ENCODE measurements around the gene UPK3BL2. TPM values are rescaled to one million over a fixed set of nuclear protein-coding genes. Genes with fewer than 3 reads are reported as not detected.
"Not testable (repeated sequence)": the region's sequence is repeated elsewhere in the genome, so short reads cannot be mapped to it uniquely, and the experiment has no call there.

Gene UPK3BL2
- total RNA-seq, 1 experiment from 2014 or later = 2.3 TPM

DNA sequence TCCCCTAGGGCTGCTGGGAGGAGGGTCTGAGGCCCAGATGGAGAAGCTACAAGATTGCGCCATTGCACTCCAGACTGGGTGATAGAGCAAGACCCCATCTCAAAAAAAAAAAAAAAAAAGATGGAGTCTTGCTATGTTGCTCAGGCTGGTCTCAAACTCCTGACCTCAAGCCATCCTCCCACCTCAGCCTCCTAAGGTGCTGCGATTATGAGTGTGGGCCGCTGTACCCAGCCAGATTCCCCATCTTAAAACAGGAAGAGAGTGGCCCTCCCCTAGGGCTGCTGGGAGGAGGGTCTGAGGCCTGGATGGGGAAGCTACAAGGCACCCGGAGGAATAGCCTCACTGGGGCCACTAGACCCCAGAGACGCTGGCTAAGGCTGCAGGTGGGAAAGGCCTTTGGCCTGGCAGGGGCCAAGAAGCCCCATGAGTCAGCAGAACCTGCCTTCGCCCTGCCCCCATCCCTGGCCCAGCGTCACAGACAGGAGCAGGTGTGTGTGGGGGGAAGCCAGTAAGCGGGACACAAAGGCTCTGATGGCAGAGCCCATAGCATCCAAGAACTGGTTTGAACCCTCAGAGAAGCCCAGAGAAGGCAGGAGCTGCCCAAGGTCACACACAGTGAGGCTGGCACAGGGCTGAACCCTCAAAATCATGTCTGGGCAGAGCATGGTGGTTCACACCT, 35.9 kb downstream of the UPK3BL2 start:
- in situ Hi-C loops (cut with HindIII; ENCODE audit: low pct_unique_long_range_greater_than_20kb, low sequenced_read_pairs); DNase-seq (ENCODE audit: low read depth, low spot score): not testable (repeated sequence)

DNA sequence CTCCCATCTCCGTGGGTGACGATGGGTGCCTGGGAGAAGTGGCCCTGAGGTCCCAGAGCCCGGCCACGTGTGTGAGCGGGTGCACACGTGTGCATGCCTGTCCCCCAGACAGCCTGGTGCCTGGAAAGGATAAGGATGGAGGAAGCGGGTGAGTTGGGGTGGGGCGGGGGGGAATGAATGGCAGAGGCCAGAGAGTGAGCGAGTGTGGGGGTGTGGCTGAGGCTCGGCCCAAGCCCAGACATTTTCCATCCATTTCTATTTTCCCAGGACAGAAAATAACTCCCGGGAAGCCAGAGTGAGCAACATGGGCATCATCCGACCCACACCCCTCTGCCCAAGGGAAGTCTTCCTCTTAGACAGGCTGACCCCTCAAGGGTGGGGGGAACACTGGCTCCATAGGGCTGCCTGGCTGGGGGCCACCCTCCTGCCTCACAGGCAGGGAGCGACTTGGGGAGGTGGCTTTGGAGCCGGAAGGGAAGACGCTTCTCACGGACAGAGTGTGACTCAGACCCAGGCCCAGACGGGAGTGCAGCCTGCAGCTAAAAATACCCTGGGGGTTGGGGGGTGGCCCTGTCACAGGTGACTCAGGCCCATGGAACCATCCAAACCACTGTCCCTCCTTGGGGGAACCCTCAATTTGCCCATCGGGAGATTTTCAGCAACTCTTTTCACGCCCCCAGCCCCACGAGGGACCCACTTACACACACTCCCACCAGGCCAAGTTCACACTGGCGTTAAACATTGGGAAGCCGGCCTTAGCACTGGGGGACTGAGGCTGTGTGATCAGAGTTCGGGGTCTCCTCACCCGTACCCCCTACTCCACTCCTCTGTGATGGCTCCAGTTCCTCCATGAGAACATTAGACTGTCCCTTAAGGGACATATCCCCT, 38.0 kb downstream of the UPK3BL2 start:
- DNase-seq (ENCODE audit: low read depth, low spot score); in situ Hi-C loops (cut with HindIII; ENCODE audit: low pct_unique_long_range_greater_than_20kb, low sequenced_read_pairs): not testable (repeated sequence)

DNA sequence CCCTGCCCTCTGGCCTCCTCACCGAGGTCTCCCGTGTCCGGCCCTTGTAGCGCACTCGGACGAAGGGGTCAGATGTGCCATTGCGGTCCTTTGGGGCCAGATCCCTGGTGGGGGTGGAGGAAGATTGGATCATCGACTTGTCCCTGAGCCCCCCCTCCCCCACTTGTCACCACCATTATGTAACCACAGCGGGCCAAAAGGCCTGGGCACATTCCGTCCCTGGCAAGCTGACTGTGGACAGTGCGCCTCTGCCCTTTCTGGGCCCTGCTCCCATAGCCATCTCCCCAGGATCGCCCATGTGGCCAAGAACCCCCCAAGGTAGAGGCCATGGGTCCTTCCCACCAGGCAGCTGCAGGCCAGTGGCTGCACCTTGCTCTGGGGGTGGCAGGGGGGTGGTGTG, 40.4 kb downstream of the UPK3BL2 start:
- DNase-seq (ENCODE audit: low read depth, low spot score); in situ Hi-C loops (cut with HindIII; ENCODE audit: low pct_unique_long_range_greater_than_20kb, low sequenced_read_pairs): not testable (repeated sequence)

DNA sequence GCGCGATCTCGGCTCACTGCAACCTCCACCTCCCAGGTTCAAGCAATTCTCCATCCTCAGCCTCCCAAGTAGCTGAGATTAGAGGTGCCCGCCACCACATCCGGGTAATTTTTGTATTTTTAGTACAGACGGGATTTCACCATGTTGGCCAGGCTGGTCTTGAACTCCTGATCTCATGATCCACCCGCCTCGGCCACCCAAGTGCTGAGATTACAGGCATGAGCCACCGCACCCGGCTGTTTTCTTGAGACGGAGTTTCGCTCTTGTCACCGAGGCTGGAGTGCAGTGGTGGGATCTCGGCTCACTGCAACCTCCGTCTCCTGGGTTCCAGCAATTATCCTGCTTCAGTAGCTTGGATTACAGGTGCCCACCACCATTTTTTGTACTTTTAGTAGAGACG, 45.2 kb downstream of the UPK3BL2 start:
- in situ Hi-C loops (cut with HindIII; ENCODE audit: low pct_unique_long_range_greater_than_20kb, low sequenced_read_pairs); DNase-seq (ENCODE audit: low read depth, low spot score): not testable (repeated sequence)

DNA sequence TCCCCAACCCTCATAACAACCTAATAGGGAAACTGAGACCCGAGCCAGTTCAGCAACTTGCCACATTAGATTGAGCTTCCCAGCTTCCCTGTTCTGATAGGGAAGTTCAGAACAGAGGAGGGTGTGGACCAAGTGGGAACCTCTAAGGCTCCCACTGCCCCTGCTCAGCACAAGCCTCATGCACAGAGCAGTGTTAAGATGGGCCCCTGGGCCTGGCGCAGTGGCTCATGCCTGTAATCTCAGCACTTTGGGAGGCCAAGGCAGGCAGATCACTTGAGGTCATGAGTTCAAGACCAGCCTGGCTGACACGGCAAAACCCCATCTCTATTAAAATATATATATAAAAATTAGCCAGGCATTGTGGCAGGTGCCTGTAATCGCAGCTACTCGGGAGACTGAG, 46.2 kb downstream of the UPK3BL2 start:
- in situ Hi-C loops (cut with HindIII; ENCODE audit: low pct_unique_long_range_greater_than_20kb, low sequenced_read_pairs); DNase-seq (ENCODE audit: low read depth, low spot score): not testable (repeated sequence)

DNA sequence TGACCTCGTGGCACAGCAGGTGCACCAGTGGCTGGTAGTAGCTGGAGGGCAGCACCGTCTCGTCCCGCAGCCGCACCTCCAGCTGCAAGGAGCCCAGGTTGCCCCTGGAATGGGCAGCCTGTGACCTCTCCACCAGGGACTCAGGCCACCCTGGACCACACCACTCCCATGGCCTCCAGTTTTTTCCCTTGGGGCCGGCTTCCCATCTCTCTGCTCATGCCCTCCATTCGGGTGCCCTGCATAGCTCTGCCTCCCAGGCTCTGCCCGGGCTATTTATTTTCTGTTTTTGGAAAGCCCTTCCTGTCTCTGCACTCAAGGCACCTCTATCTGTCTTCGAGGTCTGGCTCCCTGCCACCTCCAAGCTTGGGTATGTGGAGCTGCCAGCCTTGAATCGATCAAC, 46.6 kb downstream of the UPK3BL2 start:
- in situ Hi-C loops (cut with HindIII; ENCODE audit: low pct_unique_long_range_greater_than_20kb, low sequenced_read_pairs); DNase-seq (ENCODE audit: low read depth, low spot score): not testable (repeated sequence)

DNA sequence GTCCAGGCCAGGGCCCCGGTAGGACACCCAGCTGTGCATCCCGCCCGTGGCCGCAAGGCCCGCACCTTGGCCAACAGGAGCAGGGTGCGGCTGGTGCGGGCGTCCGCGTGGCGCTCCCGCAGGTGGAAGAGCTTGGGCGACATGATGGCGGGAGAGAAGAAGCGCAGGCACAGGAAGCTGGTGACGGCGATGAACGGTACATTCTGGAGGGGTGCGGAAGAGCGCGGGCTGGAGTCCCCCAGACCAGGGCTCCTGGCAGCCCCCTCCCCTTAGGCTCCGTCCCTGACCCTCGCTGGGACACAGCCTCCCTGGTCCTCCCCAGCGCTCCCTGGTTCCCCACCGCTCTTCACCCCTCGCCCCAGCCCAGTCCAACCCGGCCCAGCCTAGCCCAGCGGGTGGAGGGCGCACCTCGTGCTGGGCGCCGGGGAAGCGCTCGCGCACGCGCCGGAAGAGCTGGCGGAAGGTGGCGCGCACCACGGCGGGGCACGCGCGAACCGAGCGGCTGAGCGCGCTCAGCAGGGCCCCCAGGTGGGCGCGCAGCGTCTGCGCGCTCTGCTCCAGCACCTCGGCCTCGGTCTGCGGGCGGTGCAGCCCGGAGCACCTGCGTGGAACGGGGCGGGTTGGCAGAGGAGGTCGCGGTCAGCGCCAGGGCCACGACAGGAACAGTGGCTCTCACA, 48.9 kb downstream of the UPK3BL2 start:
- in situ Hi-C loops (cut with HindIII; ENCODE audit: low pct_unique_long_range_greater_than_20kb, low sequenced_read_pairs) = not testable (repeated sequence)

DNA sequence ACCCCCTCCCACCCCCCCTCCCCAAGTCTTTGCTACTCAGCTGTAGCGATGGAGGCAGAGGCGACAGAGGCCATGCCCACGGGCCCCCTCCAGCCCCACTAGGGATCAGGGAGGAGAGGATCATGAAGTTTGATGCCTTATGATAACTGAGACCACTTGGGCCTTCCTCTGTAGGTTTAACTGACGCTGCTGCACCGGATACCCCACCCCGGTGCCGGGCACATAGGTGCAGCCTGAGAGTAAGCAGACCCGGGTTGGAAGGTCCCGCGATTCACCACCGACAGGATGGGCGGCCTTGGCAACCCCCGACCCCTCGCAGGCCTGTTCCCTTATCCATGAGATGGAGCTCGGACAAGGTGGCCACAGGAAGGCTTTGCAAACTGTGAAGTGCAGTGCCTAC, 49.5 kb downstream of the UPK3BL2 start:
- DNase-seq (ENCODE audit: low read depth, low spot score); in situ Hi-C loops (cut with HindIII; ENCODE audit: low pct_unique_long_range_greater_than_20kb, low sequenced_read_pairs): not testable (repeated sequence)

More for the DNA sequence above, 48.9 kb downstream of the UPK3BL2 start:
- DNase-seq (ENCODE audit: low read depth, low spot score) = not testable (repeated sequence)

DNA sequence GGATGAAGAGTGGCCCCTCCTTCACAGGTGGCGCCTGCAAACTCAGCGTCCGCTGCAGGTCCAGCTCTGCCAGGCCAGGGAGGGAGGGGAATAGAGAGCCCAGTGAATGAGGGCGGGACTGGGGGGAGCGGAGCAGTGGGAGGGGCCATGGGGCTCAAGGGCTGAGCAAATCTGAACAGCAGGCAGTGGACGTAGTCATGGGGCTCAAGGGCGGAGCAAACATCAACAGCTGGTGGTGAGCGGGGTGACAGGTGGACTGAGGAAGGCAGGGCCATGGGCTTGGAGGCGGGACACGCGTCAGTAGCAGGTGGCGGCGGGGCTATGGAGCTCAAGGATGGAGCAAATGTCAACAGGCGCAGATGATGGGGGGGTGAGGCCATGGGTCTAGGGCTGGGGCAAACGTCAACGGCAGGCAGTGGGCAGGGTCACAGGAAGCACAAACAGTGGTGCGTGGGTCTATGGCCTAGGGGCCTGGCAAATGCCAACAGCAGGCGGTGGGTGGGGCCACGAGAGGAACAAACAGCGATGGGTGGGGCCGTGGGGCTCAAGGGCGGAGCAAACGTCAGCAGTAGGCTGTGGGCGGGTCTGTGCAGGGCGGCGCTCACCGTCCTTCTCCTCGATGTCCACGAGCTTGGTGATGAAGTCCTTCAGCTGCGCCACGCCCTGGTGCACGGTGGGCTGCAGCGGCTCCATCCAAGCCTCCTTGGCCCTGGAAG, 50.1 kb downstream of the UPK3BL2 start:
- DNase-seq (ENCODE audit: low read depth, low spot score); in situ Hi-C loops (cut with HindIII; ENCODE audit: low pct_unique_long_range_greater_than_20kb, low sequenced_read_pairs): not testable (repeated sequence)

DNA sequence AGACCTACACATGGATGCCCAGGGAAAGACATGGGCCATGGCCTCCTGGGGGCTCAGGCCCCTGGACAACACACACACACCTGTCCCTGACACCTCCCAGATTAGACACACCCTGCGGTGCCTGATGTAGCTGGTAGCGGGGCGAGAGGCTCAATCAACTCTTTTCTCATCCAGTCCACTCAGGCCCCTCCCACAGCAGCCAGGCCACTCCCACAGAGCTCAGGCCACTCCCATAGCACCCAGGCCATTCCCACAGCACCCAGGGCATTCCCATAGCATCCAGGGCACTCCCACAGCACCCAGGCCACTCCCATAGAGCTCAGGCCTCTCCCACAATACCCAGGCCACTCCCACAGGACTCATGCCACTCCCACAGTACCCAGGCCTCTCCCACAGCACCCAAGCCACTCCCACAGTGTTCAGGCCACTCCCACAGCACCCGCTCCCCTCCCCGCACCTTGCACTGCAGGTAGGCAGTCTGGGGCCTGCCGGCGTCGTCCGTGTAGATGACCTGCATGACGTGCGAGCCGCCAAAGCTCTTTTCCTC, 52.9 kb downstream of the UPK3BL2 start:
- in situ Hi-C loops (cut with HindIII; ENCODE audit: low pct_unique_long_range_greater_than_20kb, low sequenced_read_pairs); DNase-seq (ENCODE audit: low read depth, low spot score): not testable (repeated sequence)

Other genes starting within 250 kb of the UPK3BL2 start
- gene SPDYE6, start 187.3 kb downstream of the UPK3BL2 start, total RNA-seq (2014; rRNA removed; shearing (Covaris generic)) = not detected in 2 replicates
- gene PRKRIP1, start 147.3 kb downstream of the UPK3BL2 start, total RNA-seq (2014; rRNA removed; shearing (Covaris generic)) = 25.8 and 25.9 TPM in 2 replicates
- gene ORAI2, start 110.1 kb downstream of the UPK3BL2 start, total RNA-seq (2014; rRNA removed; shearing (Covaris generic)) = 21.4 and 22.3 TPM in 2 replicates
- gene ALKBH4, start 78.8 kb downstream of the UPK3BL2 start, total RNA-seq (2014; rRNA removed; shearing (Covaris generic)) = 17.9 and 19.5 TPM in 2 replicates
- 33.3 and 37.2 TPM in 2 replicates for gene LRWD1, start 78.7 kb downstream of the UPK3BL2 start, total RNA-seq (2014; rRNA removed; shearing (Covaris generic))
- gene POLR2J, start 64.8 kb downstream of the UPK3BL2 start, total RNA-seq (2014; rRNA removed; shearing (Covaris generic)) = 81.3 and 105 TPM in 2 replicates
- gene RASA4B, start 25.9 kb downstream of the UPK3BL2 start, total RNA-seq (2014; rRNA removed; shearing (Covaris generic)) = 1.1 and 2.7 TPM in 2 replicates
- gene SPDYE2, start 7.5 kb upstream of the UPK3BL2 start, total RNA-seq (2014; rRNA removed; shearing (Covaris generic)) = not detected in 2 replicates
- 15.2 and 16.2 TPM in 2 replicates for gene POLR2J3, start 28.9 kb upstream of the UPK3BL2 start, total RNA-seq (2014; rRNA removed; shearing (Covaris generic))
- gene RASA4, start 73.1 kb upstream of the UPK3BL2 start, total RNA-seq (2014; rRNA removed; shearing (Covaris generic)) = 0.61 and 1.2 TPM in 2 replicates
- gene UPK3BL1, start 99.1 kb upstream of the UPK3BL2 start, total RNA-seq (2014; rRNA removed; shearing (Covaris generic)) = 5.6 and 7.8 TPM in 2 replicates
- not detected in 2 replicates for gene SPDYE2B, start 106.6 kb upstream of the UPK3BL2 start, total RNA-seq (2014; rRNA removed; shearing (Covaris generic))
- 2.4 and 2.5 TPM in 2 replicates for gene POLR2J2, start 128.0 kb upstream of the UPK3BL2 start, total RNA-seq (2014; rRNA removed; shearing (Covaris generic))
- 12.3 and 12.5 TPM in 2 replicates for gene FAM185A, start 205.3 kb upstream of the UPK3BL2 start, total RNA-seq (2014; rRNA removed; shearing (Covaris generic))

Data from SK-MEL-5 (cell line).